Hepatocyte (in vitro differentiated cells): Measurements from ENCODE around the gene SLCO2A1. TPM values are rescaled to one million over a fixed set of nuclear protein-coding genes. Genes with fewer than 3 reads are reported as not detected.

Experiments used
- DNase-seq: peaks from one replicate; pipeline ENCODE4 v3.0.0-alpha.2; 2016; ENCODE audit warnings: low spot score
- H2AFZ ChIP-seq: fragments of 200-600 bp; sonication (generic); 2 replicates; pipeline ENCODE4 v1.6.0; 2016; ENCODE audit warnings: antibody characterized with exemption, mild to moderate bottlenecking
- H3K27ac ChIP-seq: fragments of 200-600 bp; sonication (generic); 2 replicates; pipeline ENCODE4 v1.5.1; 2016; ENCODE audit warnings: mild to moderate bottlenecking
- H3K27me3 ChIP-seq: fragments of 200-600 bp; sonication (generic); 2 replicates; pipeline ENCODE4 v1.6.1; 2016
- H3K36me3 ChIP-seq: fragments of 200-600 bp; sonication (generic); replicated peaks from 2 replicates; pipeline ENCODE4 v1.5.1; 2016; ENCODE audit warnings: low read depth; ENCODE audit not compliant: insufficient read depth
- H3K4me1 ChIP-seq: fragments of 200-600 bp; sonication (generic); 2 replicates; pipeline ENCODE4 v1.5.1; 2016; ENCODE audit warnings: mild to moderate bottlenecking, moderate library complexity; ENCODE audit not compliant: insufficient read depth
- H3K4me2 ChIP-seq: fragments of 200-600 bp; sonication (generic); 2 replicates; pipeline ENCODE4 v1.6.0; 2016
- H3K4me3 ChIP-seq: fragments of 200-600 bp; sonication (generic); 2 replicates; pipeline ENCODE4 v1.5.1; 2016; ENCODE audit warnings: mild to moderate bottlenecking
- H3K79me2 ChIP-seq: fragments of 200-600 bp; sonication (generic); 2 replicates; pipeline ENCODE4 v1.6.0; 2017; ENCODE audit warnings: mild to moderate bottlenecking
- H3K9me2 ChIP-seq: fragments of 200-600 bp; sonication (generic); replicated peaks from 2 replicates; pipeline ENCODE4 v1.6.0; 2017; ENCODE audit warnings: mild to moderate bottlenecking; ENCODE audit not compliant: insufficient read depth
- H3K9me3 ChIP-seq: fragments of 200-600 bp; sonication (generic); 2 replicates; pipeline ENCODE4 v1.5.1; 2016; ENCODE audit warnings: low read depth, mild to moderate bottlenecking
- H4K20me1 ChIP-seq: fragments of 200-600 bp; sonication (generic); 2 replicates; pipeline ENCODE4 v1.6.0; 2016; ENCODE audit warnings: mild to moderate bottlenecking; ENCODE audit not compliant: insufficient read depth, poor library complexity, severe bottlenecking
- CTCF ChIP-seq: fragments of 200-600 bp; sonication (generic); IDR thresholded peaks from 2 replicates; pipeline ENCODE4 v1.5.1; 2016; ENCODE audit warnings: antibody characterized with exemption, mild to moderate bottlenecking; ENCODE audit not compliant: poor library complexity
- EZH2 ChIP-seq: fragments of 200-600 bp; sonication (generic); IDR thresholded peaks from 2 replicates; pipeline ENCODE4 v1.6.1; 2016; ENCODE audit warnings: antibody characterized with exemption, mild to moderate bottlenecking, borderline replicate concordance
- EZH2phosphoT487 ChIP-seq: fragments of 200-600 bp; sonication (generic); IDR thresholded peaks from one replicate; pipeline ENCODE4 v1.6.1; 2018; ENCODE audit warnings: antibody characterized with exemption, mild to moderate bottlenecking, low read depth, moderate library complexity; ENCODE audit not compliant: unreplicated experiment, severe bottlenecking
- WGBS: methylation state at CpG from one replicate; pipeline ENCODE4 v1.1.6; 2016; ENCODE audit warnings: low lambda C conversion rate; ENCODE audit errors: missing lambda C conversion rate; 5-methylcytosine and 5-hydroxymethylcytosine counted together
- polyA plus RNA-seq: library from polyadenylated mRNA; unstranded; fragments of >200 nt; fragmentation: Nextera tagmentation; extraction: Ambion mirVana; gene quantifications from 2 replicates; pipeline ENCODE4 v1.2.1, GENCODE V29; 2016
- total RNA-seq: library from RNA; depleted of rRNA; stranded (reverse); fragments of >200 nt; gene quantifications from 2 replicates; pipeline ENCODE4 v1.2.3, GENCODE V29; 2014

The SLCO2A1 gene
- total and polyA plus RNA-seq, 2 experiments from 2014 or later = 2.3 to 8.4 TPM

GRCh38 chr3:133991209-133991608 is 38.5 kb downstream of the SLCO2A1 start:
- no peaks in the 10 kb centered on the region for H3K79me2 ChIP-seq
- DNase-seq = no peak
- no peak overlapping the region for H3K27ac ChIP-seq
- WGBS = 79% methylated on average over 3 of the region's 3 CpGs
- no peaks in the 10 kb centered on the region for H3K9me2 ChIP-seq
- H3K4me2 ChIP-seq = no peak overlapping the region
- H3K27me3 ChIP-seq = peaks cover 15% of the 10 kb centered on the region
- no peak overlapping the region for H3K4me3 ChIP-seq
- no peaks in the 10 kb centered on the region for H3K9me3 ChIP-seq
- no peaks in the 10 kb centered on the region for H3K36me3 ChIP-seq
- H2AFZ ChIP-seq = no peak overlapping the region
- TF ChIP-seq EZH2 (no peak), EZH2phosphoT487 (no peak)
- no peaks in the 10 kb centered on the region for H4K20me1 ChIP-seq
- H3K4me1 ChIP-seq = peaks cover 19% of the 10 kb centered on the region

- 82% methylated on average over 14 of the region's 14 CpGs for WGBS
- TF ChIP-seq EZH2phosphoT487 (no peak), CTCF (no peak), EZH2 (no peak)
- peaks cover 19% of the 10 kb centered on the region for H3K4me1 ChIP-seq
- H4K20me1 ChIP-seq = no peaks in the 10 kb centered on the region
- no peaks in the 10 kb centered on the region for H3K79me2 ChIP-seq
- no peak overlapping the region for H2AFZ ChIP-seq
- H3K4me3 ChIP-seq = no peak overlapping the region
- H3K9me3 ChIP-seq = no peaks in the 10 kb centered on the region
- no peak overlapping the region for H3K27ac ChIP-seq
- no peaks in the 10 kb centered on the region for H3K9me2 ChIP-seq
- no peaks in the 10 kb centered on the region for H3K36me3 ChIP-seq
- no peak for DNase-seq
- H3K4me2 ChIP-seq = no peak overlapping the region
- H3K27me3 ChIP-seq = peaks cover 17% of the 10 kb centered on the region
Observed at GRCh38 chr3:133989936-133990702, 39.6 kb downstream of the SLCO2A1 start.

GRCh38 chr3:133988631-133989161 is 41.0 kb downstream of the SLCO2A1 start:
- H3K4me1 ChIP-seq = peaks cover 19% of the 10 kb centered on the region
- no peak overlapping the region for H3K4me3 ChIP-seq
- DNase-seq = peak; percentile 40
- H3K79me2 ChIP-seq = no peaks in the 10 kb centered on the region
- H3K27me3 ChIP-seq = peaks cover 17% of the 10 kb centered on the region
- H3K9me2 ChIP-seq = no peaks in the 10 kb centered on the region
- whole genome bisulfite sequencing = 34% methylated on average over 9 of the region's 9 CpGs
- TF ChIP-seq EZH2 (no peak), EZH2phosphoT487 (no peak), CTCF (no peak)
- no peak overlapping the region for H3K27ac ChIP-seq
- H3K36me3 ChIP-seq = no peaks in the 10 kb centered on the region
- H4K20me1 ChIP-seq = no peaks in the 10 kb centered on the region
- no peak overlapping the region for H2AFZ ChIP-seq
- H3K4me2 ChIP-seq = no peak overlapping the region
- no peaks in the 10 kb centered on the region for H3K9me3 ChIP-seq

- Histone ChIP-seq H3K9me3 (no peaks in the 10 kb centered on the region), H3K4me1 (peaks cover 16% of the 10 kb centered on the region), H3K36me3 (no peaks in the 10 kb centered on the region), H3K27ac (no peak overlapping the region), H2AFZ (no peak overlapping the region), H3K27me3 (peaks cover 17% of the 10 kb centered on the region), H4K20me1 (no peaks in the 10 kb centered on the region), H3K9me2 (no peaks in the 10 kb centered on the region), H3K4me3 (no peak overlapping the region), H3K4me2 (no peak overlapping the region), H3K79me2 (no peaks in the 10 kb centered on the region)
- 76% methylated on average over 2 of the region's 2 CpGs for WGBS
- TF ChIP-seq CTCF = no peak
- peak; percentile 96 for TF ChIP-seq EZH2phosphoT487
- DNase-seq = no peak
Observed at GRCh38 chr3:133987948-133988484, 41.7 kb downstream of the SLCO2A1 start.
